HG03432 (cell line): ENCODE data around the gene MCMBP.
A peak's percentile ranks its signal among the peaks of the same experiment; 100 is the strongest.
"Not testable (repeated sequence)": the region's sequence is repeated elsewhere in the genome, so short reads cannot be mapped to it uniquely, and the experiment has no call there.

Experiments used
- ATAC-seq: cut with Tn5 transposase; IDR thresholded peaks from one replicate; pipeline ENCODE4 v1.9.1; 2021; ENCODE audit warnings: mild to moderate bottlenecking, moderate library complexity; ENCODE audit not compliant: unreplicated experiment

Gene MCMBP

DNA sequence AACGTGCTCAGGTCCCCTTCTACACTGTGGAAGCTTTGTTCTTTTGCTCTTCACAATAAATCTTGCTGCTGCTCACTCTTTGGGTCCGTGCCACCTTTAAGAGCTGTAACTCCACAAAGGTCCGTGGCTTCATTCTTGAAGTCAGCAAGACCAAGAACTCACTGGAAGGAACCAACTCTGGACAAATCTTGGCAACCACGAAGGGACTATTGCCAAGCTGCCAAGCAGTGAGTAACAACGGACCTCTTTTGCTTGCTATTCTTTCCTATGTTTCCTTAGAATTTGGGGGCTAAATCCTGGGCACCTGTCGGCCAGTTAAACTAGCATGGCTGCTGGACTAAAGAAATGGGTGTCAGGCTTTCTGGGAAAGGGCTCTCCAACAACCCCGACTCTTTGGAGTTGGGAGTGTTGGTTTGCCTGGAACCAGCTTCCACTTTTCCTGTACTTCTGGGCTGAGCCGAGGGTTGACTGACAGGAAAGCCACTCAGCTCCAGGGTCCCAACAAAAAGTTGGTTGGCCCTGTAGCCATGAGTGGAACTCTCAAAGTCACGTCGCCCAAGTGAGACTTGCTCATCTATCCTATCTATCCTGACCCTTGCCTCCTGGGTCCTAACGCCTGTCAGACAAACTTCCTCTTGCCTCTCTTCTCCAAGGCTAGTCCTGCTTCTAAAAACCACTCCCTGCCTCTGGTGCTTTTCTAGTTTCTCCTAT, 11.4 kb upstream of the MCMBP start:
- ATAC-seq, result not testable (repeated sequence)

DNA sequence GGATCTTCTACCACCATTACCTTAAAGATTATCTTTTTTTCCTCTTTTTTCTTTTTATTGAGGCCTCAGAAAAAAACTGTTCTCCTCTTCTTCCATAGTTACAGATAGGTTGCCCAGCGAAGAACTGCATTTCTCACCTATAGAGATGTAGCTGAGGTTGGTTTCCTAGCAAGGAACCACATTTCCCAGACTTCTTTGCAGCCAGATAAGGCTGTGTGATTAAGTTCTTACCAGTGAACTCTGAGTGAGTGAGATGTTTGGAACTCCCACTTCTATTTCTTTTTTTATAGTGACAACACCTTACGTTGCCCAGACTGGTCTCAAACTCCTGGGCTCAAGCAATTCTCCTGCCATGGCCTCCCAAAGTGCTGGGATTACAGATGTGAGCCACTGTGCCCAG, 5.9 kb upstream of the MCMBP start:
- no peak for ATAC-seq

DNA sequence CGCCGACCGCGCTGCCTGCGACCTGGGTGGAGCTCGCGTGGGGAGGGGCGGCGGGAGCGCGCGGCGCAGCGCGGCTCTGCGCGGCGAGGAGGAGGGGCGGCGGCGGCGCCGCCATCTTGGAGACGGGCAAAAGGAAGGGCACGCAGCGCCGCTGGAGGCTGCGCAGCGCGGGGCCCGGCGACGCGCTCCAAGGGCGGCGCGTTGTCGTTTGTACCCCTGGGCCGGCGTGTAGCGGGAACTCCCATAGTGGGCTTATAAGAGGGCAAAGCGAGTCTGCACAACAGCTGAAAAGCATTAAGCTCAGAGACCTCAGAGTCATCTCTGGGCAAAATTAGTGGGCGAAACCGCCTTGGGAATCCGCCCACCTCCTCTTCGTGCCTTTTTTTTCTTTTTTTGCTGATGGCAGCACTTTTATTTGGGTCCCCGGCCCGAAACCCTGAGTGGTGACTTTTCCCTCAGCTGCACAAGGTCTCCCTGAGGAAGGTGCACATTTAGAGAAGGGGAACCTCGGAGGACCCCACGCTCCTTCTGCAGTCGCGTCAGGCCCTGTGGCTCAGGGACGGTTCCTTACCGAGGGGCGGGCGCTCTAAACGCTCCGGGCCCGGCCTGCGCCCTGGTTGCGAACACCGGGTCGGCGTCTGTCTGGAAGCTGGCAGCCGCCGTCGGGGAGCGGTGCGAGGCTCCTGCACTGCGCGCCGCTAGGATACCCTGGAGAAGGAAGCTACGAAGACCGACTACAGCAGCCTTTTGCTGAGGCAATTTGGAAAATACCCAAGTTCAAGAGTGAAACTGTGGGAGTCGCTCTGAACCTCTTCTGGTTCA, 428 bp upstream of the MCMBP start:
- ATAC-seq, result peak; percentile 94

DNA sequence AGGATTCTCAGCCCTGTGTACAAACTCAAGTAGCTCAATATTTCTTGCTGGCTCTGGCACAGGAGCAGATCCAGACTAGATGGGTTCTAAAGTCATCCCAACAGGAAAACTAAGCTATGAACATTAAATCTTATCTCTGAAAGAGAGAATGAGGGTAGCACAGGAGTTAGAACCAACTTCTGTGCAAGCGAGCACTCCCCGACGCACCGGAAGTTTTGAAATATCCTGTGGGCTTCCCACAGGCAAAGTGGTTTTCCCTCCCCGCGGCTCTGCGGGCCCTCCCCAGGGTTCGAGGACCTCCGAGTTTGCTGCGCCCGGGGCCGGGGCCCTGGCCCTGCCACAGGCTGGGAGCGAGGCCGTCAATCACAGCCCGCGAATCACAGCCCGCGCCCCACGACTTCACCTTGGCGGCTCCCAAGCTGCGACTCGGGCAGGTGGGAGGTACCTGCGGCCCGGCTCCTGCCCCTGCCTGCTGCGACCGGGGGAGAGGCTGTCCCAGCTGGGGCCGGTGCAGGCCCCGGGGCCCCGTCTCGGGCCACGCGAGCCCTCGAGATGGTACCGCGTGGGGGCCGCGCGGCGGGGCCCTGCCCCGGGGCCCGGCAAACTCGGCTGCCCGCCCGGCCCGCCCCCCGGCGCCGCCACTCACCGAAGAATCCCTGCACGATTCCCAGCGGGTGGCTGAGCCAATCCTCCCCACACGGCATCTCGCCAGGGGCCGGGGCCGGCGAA, 598 bp downstream of the MCMBP start:
- peak; percentile 54 for ATAC-seq

DNA sequence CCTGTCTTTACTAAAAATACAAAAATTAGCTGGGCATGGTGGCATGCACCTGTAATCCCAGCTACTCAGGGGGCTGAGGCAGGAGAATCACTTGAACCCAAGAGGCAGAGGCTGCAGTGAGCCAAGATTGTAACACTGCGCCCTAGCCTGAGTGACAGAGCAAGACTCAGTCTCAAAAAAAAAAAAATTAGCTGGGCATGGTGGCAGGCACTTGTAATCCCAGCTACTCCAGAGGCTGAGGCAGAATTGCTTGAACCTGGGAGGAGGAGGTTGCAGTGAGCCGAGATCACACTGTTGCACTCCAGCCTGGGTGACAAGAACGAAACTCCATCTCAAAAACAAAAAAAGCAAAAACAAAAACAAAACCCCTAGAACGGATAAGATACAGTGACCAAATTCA, 3.2 kb downstream of the MCMBP start:
- ATAC-seq, result not testable (repeated sequence)

DNA sequence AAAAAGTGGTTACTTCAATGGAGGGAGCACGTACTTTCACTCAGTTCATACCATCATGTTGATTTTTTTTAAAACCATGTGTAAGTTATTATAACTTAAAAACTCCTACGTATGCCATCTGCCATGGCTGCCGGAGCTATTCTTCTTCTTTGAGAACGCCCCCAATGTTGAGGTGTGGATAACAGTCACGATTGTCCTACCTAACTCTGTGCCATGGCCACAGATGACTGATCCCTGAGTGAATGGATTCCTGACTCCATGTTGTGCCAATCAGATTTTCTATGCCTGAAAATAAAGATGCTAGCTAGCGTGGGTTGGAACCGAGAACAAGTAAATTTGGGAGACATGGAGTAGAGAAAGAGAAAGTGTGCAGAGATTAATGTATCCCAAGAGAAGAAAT, 5.3 kb downstream of the MCMBP start:
- no peak for ATAC-seq

DNA sequence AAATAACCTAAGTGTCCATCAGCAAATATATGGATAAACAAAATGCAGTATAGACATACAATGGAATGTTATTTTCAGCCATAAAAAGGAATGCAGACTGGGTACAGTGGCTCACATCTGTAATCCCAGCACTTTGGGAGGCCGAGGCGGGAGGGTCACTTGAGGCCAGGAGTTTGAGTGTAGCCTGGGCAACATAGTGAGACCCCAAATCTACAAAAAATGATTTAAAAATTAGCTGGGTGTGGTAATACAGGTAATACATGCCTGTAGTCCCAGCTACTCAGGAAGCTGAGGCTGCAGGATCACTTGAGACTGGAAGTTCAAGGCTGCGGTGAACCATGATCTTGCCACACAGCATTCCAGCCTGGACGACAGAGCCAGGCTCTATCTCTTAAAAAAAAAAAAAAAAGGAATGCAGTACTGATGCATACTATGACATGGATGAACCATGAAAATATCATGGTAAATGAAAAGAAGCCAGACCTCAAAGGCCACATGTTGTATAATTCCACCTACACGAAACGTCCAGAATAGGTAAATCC, 6.9 kb downstream of the MCMBP start:
- no peak for ATAC-seq

DNA sequence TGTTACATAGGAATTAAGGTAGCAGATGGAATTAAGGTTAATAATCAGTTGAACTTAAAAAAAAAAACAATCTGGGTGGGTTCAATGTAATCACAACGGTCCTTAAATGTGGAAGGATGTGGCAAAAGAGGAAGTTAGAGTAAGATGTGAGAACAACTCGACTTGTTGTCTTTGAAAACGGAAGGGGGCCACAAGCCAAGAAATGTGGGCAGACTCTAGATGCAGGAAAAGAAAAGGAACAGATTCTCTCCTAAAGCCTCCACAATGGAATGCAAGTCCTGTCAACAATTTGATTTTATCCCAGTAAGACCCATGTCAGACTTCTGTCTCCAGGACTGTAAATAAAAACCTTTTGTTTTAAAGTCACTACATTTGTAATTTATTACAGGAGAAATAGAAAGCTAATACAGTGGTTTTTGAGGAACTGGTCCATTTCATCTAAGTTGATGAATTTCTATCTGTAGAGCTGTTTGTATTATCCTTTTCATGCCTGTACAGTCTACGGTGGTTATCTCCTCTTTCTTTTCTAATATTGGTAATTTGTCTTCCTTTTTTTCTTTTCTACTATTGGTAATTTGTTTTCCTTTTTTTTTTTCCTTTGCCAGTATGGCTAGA, 8.6 kb downstream of the MCMBP start:
- ATAC-seq, result no peak

DNA sequence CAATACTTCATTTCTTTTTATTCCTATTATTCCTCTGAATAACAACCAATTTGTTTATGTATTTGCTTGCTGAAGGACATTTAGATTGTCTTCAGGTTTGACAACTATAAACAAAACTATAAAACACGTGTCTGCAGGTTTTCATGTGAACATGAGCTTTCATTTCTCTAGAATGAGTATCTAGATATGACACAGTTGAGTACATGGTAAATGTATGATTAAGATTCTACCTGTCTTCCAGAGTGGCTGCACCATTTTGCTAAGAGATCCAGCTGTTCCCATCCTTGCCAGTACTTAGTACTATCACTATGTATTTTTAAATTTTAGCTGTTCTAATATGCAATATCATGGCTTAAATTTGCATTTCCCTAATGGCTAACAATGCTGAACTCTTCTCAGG, 10.1 kb downstream of the MCMBP start:
- no peak for ATAC-seq

DNA sequence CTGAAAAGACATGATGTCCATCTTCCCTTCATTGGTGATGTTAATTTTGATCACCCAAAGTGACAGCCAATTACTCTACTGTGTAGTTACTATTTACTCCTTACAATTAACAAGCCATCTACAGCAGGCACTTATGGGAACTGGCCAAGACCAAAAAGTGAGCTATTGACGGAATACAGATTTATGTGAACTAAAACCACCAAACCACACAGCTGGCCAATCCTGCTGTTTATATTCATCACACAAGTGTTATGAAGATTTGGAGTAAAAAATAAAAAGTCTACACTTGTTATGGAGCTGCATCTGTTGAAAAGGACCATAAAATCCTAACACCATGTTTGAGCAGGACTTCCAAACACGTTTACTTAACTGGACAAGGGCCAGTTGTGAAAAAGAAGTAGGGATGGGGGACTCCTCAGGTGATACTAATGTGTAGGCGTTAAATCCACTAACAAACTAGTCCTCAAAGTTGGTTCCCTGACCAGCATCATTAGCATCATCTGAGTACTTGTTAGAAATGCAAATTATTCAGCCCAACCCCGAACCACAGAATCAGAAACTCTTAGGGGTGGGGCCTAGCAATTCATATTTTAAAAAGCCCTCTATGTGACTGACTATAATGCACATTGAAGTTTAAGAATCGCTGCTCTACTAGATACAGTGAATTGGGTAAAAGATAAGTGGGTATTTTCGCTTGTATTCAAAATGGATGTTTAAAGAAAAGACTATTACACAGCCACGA, 11.6 kb downstream of the MCMBP start:
- no peak for ATAC-seq

DNA sequence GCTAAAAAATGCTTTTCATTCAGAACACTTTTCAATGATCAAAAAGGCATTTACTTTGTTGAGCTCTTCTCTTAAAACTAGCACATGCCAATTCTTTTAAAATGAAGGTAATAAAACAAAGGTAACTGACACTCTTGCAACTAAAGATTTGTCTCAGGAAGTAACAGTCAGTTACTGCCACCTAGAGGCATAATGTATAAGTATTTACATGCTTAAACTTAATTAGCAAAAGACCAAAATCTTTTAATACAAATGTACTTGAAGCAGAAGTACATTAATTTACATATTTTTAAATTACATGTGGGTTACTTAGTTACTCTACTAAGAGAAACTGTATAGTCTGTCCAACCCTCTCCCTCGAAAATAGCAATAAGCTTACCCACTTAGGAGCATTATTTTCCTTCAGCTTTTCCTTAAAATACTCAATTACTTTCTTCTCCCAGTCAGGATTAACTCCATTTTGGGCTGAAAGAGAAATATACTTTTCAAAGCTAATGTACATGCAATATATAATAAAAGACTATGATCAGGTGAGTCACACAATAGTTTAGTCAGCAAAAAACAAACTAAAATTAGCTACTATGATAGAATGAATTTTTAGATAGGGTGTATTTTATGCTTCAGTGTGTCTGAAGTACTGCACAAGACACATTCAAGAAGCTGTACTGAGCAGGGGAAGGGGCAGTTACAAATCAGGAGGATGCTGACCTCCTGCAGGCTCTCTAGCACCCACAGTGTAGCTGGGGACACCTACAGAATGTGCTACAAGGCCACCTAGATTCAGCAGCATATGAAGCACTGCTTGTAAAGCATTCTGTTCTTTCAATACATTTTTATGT, 13.0 kb downstream of the MCMBP start:
- ATAC-seq, result no peak

DNA sequence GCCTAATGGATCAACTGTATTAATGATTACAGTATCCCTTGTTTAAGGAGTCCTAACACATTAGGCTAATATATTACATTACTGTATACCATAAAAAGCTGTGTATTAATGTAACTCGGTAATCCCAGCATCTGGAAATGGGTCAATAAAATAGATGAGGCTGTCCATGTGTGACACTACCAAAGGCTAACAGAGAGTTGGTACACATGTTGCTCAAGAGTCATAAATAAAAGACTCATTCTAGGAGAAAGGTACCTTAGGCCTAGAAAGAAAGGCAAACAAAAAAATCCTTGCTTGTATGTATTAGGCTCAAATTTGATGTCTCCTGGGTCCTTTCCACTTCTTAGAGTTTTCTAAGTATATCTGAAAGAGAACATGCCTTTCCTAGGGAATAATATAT, 14.6 kb downstream of the MCMBP start:
- ATAC-seq, result no peak

DNA sequence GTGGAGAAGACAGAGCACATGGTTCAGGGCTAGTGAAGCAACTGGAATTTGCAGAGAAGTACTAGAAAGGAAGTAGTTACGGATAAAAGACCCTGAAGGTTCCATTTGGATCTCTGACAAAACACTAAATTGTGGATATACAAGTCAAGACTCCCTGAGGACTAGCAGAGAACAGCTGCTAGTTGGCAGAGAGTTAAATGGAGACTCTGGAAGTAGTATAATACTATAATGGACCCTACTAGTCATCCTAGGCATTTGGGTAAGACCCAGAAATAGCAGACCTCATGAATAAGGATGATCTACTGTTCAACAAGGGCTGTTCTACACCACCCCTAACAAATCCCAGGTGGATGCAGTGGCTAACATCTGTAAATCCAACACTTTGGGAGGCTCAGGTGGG, 19.1 kb downstream of the MCMBP start:
- ATAC-seq, result no peak

DNA sequence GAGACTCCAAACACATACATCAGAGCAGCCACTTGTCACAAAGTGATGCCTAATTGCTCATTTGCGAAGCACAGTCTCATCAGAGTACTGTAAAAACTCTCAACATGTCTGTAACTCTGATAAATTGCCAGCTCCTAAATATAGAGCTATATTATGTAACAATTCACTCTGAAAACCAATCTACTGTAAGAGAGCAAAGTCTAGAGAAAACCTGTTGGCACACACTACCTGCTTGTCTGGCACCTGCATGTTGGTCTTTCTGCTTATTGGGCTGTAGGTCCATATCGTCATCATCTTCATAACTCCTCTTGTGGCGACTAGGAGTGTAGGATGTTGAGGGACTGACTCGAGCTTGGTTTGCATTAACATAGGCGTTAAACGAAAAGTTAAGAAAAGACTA, 19.8 kb downstream of the MCMBP start:
- no peak for ATAC-seq

DNA sequence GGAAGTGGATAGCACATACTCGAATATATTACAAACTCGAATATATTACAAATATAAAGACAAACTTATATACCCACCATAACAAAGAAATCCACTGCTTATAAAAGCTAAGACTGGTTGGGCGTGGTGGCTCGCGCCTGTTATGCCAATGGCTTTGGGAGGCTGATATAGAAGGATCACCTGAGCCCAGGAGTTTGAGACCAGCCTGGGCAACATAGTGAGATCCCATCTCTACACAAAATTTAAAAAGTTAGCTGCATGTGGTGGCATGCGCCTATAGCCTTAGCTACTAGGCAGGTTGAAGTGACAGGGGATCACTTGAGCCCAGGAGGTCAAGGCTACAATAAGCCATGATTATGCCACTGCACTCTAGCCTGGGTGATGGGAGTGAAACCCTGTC, 20.4 kb downstream of the MCMBP start:
- ATAC-seq, result no peak

DNA sequence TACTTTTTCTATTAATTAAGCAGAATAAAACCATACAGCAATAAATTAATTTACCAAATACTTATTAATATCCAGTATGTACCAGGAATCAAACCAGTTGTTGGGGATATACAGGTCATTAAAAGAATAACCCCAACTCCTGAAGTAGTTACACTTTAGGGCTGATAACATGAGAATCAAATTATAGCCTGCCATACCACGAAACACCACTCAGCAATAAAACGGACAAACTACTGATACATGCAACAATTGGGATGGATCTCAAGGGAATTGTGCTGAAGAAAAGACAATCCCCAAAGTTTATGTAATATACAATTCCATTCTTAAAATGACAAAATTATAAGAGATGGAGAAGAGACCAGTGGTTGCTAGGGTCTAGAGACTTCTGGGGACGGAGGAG, 22.7 kb downstream of the MCMBP start:
- ATAC-seq, result no peak

DNA sequence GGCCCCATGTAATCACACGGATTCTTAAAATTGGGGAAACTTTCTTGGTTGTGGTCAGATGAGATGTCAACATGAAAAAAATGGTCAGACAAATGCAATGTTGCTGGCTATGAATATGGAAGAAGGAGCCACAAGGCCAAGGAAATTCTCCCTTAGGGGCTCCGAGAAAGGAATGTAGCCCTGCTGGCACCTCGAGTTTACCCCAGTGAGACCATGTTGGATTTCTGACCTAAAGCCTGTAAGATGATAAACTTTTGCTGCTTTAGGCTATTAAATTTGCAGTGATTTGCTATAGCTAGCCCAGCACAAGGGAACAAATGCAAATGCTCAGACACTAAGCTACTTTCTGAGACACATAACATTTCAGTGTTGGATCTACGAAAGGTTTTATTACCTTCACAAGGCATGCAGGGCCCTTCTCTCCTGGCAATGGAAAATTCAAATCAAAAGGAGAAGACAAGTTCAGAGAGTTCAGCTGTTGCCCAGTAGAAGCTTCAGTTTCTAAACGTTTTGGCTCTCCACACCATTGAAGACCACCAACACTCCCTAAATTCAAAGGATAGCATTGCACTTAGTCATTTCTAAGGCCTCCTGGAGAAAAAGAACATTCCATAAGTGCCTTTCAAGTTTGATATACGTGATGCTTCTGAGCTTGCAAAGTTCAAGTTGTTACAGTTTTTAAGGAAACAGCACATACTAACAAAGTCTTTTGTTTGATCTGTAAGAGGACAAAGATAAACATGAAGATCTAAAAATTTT, 23.4 kb downstream of the MCMBP start:
- ATAC-seq, result no peak

DNA sequence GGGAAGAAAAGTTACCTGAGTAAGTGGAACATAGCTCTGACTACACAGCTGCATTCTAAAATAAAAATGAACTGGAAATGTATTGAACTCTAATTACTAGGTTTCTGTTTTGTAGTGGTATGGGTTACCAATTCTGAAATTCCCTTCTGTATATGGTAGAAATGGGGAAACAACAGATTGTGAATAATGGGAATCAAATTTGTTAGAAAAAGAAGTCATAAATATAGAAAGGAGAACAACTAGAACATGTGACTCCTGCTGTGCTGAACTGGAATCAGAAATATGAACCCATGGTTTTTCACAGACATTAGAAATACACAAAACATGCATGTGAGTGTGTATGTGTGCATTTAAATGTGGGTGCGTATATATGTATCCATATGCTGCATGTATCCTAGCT, 27.0 kb downstream of the MCMBP start:
- no peak for ATAC-seq

DNA sequence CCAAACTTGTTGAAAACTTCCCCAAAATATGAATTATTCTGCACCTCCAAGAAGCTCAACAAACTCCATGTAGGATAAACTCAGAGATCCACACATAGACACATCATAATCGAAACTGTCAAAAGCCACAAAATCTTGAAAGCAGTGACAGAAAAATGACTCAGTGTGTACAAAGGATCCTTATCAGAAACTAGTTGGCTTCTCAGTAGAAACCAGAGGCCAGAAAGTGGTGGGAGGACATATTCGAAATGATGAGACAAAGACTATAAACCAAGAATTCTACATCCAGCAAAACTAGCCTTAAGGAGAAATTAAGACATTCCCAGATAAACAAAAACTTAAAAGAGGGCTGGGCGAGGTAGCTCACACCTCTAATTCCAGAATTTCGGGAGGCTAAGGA, 38.5 kb downstream of the MCMBP start:
- ATAC-seq, result no peak
